Hematopoietic multipotent progenitor cell treated with erythropoietin and hydrocortisone succinate and interleukin-3 and kit ligand, for 4 days (in vitro differentiated cells): ENCODE measurements around the gene CAMK2D.

ENCODE experiments used
- DNase-seq: peaks from one replicate; pipeline ENCODE4 v3.0.0-alpha.2; 2015

The CAMK2D gene

GRCh38 chr4:113762186-113763028 lies 869 bp upstream of the CAMK2D start:
- peak; percentile 98 for DNase-seq

DNA sequence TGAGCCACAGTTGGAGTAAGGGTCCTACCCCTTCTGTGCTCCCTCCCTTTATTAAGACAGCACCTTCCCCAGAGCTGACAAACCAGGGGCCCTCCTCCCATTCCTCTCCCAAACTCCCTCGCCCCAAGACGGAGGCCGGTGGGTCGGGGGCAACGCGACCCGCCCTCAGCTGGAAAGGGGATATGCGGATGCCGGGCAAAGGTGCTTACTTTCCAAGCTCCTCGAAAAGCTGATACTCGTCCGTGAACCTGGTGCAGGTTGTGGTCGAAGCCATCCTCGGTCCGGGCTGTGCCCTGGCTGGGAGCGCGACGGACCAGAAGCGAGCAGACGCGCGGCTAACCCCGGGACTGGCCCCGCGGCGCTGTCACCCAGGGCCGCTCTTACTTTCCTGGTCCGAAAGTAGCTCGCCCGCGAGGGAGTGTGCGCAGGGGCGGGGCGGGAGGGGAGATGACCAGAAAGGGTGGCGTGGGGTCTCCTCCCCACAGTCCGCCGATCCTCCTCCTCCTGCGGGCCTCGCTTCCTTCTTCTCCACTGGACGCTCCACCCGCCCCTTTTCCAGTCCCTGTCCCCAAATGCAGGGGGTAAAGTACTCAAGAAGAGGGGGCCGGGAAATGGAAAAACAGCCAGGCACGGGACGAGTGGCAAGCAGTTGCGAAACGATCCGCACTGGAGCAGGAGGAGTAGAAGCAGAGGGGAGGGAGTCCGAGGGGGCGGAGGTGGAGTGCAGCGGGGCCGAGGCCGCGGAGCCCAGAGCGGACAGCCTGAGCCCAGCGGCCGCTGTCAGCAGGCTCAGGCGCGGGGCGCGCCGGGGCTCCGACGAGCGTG lies 531 bp downstream of the CAMK2D start:
- peak; percentile 27 for DNase-seq

GRCh38 chr4:113760094-113760794 lies 1.3 kb downstream of the CAMK2D start:
- peak; percentile 6 for DNase-seq

DNA sequence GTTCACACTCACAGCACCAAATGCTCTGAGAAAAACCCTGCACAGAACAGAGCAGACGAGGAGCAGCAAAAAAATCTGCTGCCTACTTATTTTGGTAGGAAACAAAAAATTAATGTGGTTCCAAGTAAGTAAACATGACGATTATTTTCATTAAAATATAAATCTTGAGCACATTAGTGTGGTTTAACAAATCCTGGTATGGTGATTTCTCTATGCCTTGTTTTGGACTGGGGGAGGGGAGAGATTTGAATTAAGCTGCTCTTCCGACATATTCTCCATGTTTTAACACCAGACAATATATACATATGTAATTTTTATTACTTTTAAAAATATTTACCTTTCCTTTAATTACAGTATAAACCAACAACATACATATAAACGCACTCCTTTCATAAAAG lies 1.8 kb downstream of the CAMK2D start:
- no peak for DNase-seq

DNA sequence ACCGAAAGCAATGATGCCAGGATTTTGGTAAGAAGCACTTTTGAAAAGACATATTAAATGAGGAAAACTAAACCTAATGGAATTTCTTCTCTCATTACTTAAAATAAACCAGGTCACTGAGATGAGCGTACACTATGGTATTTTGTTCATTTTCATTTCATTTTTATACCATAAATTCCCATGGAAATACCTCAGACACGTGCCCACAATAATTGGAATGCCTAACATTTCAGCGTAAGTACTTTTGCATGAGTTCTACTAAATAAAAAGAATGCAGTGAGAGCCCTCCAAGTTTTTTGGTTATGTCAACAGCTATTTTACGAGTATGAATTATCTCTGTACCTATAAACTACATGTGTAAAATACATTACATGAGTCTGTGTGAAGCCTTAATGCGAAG lies 3.2 kb downstream of the CAMK2D start:
- DNase-seq, result no peak

DNA sequence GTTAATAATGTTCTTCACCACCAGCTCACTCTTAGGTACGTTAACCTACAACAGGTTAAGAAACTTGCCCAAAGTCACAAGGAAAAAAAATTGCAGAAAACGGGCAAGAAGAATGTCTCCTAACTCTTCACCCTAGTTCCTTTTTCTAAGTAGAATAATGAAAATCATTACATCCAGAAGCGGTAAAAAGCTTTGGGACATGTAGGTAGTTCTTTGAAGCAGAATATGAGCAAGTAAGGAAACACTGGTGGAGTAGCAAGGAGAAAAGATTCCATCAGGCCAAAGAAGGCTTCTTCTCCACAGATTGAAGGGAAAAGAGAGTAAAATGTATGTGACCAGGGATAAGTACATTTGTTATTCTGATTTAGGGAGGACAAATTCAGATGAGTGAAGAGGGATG lies 4.1 kb downstream of the CAMK2D start:
- no peak for DNase-seq

DNA sequence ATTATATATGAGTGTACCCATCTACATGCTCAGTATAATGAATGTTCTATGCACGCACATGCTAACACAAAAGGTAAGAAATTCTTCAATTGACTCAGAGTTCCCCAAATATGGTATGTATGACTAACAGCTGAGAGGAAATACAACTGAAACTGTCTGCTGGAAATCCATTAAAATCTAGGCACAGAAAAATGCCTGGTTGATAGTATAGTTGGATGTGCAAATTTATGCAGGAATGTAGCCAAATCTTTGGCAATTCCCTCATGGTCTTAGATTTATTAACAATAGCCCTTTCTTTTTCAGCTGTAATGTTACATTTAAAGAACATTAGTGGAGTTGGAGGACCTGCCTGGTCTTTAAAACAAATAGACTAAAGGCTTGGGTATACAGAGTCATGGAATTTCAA lies 5.5 kb downstream of the CAMK2D start:
- no peak for DNase-seq

DNA sequence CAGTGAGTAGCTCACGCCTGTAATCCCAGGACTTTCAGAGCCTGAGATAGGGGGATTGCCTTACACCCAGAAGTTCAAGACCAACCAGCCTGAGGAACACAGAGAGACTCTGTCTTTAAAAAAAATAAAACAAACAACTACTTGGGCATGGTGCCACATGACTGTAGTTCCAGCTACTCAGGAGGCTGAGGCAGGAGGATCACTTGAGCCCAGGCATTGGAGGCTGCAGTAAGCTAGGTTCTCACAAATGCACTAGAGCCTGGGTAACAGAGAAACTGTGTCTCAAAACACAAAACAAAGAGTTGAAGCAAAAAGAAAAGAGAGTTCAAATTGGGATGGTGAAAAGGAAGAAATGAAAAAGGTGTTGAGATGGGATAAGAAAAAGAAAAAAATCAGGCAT lies 10.8 kb downstream of the CAMK2D start:
- no peak for DNase-seq

- DNase-seq, result no peak
Measured at GRCh38 chr4:113750296-113750695, 11.2 kb downstream of the CAMK2D start.

- no peak for DNase-seq
Measured at GRCh38 chr4:113749178-113749577, 12.4 kb downstream of the CAMK2D start.

DNA sequence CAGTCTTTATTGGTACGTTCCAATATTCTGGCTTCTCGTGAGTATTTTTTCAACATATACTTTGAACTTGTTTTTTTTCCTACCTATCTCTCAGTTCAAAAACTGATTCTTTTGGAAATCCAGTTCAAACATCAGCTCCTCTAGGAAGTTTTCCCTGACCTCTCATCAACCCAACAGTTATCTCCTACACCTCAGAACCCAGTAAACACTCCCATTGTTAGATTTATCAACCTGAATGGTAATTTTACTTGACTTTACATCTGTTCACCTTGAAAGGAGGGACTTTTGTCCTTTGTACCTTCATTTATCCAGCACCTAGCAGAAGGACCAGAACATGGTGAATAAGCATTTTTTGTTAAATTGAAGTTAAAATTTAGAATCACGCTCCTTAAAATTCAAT lies 13.6 kb downstream of the CAMK2D start:
- DNase-seq, result no peak

DNA sequence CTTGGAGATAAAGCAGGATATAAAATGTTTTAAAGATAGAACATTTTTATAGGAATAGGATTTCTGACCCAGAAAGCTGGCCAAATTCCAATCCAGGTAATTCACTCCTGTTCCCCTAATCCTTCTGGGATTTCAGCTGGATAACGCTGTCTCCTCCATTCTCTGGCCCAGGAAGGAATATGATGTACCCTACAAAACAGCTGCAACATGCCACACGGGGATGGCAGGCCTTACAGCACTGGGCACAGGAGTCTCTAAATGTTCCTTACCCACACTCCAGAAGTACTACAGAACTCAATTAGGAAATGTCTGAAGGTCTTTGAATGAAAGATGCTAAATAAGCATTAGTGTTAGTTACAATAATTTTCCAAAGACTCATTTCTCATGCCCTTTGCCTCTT lies 15.8 kb downstream of the CAMK2D start:
- DNase-seq, result no peak

GRCh38 chr4:113744667-113745240 lies 16.8 kb downstream of the CAMK2D start:
- DNase-seq, result no peak

DNA sequence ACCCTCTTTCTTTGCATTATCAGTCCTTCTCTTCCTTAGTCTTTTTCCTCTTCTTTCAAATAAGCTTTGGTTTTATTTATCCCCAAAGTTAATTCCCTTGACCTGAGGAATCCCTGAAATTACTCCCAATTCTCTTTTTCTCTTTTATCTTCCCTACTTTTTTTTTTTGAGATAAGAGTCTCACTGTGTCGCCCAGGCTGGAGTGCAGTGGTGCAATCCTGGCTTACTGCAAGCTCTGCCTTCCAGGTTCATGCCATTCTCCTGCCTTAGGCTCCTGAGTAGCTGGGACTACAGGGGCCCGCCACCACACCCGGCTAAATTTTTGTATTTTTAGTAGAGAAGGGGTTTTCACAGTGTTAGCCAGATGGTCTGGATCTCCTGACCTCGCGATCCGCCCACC lies 17.8 kb downstream of the CAMK2D start:
- no peak for DNase-seq

- no peak for DNase-seq
Measured at GRCh38 chr4:113742643-113743042, 18.9 kb downstream of the CAMK2D start.

DNA sequence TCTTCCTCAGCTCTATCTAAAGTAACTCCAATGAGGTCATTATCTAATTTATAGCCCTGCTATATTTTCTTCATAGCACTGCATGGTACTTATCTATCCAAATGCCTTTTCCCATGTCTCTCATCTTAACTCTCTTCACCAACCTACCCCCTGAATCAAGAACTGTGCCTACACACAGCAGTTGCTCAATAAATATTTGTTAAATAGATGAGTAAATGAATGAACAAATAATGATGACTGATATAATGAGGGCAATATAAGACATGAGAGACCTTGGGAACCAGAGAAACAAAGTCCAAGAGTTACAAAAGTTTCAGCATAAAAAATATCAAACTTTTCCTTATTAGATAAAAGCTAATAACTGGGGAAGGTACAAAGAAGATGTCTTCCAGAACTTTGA lies 19.6 kb downstream of the CAMK2D start:
- no peak for DNase-seq

DNA sequence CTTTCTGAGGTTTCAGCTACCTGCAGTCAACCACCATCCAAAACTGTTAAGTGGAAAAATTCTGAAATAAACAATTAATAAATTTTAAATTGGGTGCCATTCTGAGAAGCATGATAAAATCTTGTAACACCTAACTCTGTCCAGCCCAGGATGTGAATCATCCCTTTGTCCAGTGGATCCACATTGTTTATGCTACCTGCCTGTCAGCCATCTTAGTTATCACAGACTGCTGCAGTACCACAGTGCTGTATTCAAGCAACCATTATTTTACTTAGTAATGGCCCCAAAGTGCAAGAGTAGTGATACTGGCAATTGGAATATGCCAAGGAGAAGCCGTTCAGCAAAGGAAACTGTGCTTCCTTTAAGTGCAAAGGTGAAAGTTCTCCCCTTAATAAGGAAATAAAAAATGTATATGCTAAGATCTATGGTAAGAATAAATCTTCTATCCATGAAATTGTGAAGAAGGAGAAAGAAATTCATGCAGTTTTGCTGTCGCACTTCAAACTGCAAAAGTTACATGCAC lies 20.6 kb downstream of the CAMK2D start:
- DNase-seq, result no peak

GRCh38 chr4:113739197-113739596 lies 22.3 kb downstream of the CAMK2D start:
- peak; percentile 41 for DNase-seq

DNA sequence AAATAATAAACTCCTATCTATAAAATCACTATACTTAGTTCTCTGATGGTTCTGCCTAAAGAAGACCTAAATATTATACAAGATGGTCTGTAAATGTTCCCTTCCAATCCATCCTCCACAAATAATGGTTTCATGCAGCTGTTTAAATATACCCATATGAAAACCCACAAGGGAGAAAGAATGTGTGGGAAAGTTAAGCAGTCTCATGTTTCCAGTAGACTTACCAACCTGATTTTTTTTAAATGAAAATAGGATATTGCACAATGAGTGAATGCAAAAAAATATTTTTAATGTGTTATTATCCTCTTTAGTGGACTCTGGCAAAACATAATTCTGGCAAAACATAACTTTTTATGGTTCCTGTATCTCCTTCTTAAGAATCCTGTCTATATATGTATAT lies 23.3 kb downstream of the CAMK2D start:
- no peak for DNase-seq

GRCh38 chr4:113733685-113734084 lies 27.9 kb downstream of the CAMK2D start:
- DNase-seq, result no peak

GRCh38 chr4:113732967-113733527 lies 28.5 kb downstream of the CAMK2D start:
- no peak for DNase-seq

GRCh38 chr4:113730467-113731216 lies 30.9 kb downstream of the CAMK2D start:
- no peak for DNase-seq
